ENCODE measurements around the gene GOLGA1. TPM values are rescaled to one million over a fixed set of nuclear protein-coding genes. Genes with fewer than 3 reads are reported as not detected.

The GOLGA1 gene
- total and polyA plus RNA-seq, 2 of the 13 experiments (the other 11 are each of a cell fraction or from before 2014, with no cell fraction given), result 12.7 to 15.9 TPM

DNA sequence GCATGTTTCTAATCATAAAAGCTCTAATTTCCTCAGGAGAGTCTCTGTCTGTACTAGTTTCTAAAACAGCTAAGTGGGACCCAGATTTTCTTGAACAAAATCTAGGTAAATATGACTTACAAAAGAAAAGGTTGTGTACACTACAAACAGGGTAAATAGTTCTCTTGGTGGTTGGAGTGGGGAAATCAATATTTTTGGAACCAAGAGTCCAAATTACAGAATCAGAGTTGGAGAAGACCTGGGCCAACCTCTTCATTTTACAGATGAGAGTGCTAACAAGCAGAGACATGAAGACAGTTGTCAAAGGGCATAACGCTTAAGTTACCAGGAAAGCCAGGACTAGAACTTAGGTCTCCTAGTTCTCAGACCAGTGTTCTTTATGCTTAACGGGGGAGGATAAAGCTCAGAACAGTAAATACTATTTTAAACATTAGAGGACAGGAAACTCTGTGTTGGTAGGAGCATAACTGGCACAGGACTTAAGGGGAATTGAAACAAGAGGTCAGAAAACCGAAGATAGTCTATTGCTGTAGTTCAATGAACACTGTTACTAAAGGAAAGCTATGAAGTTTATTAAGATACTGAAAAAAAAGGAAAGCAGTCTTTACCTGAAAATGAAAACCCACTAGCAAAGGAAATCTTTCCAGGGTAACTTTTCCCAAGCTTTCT is 9.3 kb upstream of the GOLGA1 start (continued):
- TF ChIP-seq MEF2D (CRISPR knock-in tag; IDR thresholded peaks at IDR 0.05) (0 out of 2 replicates have a peak, but pooled peaks have one; percentile 29), ZNF891 (CRISPR knock-in tag; IDR thresholded peaks at IDR 0.05) (no peak), ZNF333 (CRISPR knock-in tag; IDR thresholded peaks at IDR 0.05; ENCODE audit: borderline replicate concordance) (no peak), SKI (IDR thresholded peaks at IDR 0.05; ENCODE audit: partially characterized antibody) (no peak), RCOR2 (CRISPR knock-in tag; IDR thresholded peaks at IDR 0.05) (peak; percentile 56; the same call in 1 of the 2 replicates), ZNF879 (CRISPR knock-in tag; IDR thresholded peaks at IDR 0.05) (no peak), ZNF703 (CRISPR knock-in tag; IDR thresholded peaks at IDR 0.05; ENCODE audit: borderline replicate concordance) (no peak), ZNF256 (CRISPR knock-in tag; conservative IDR thresholded peaks at IDR 0.05) (no peak), RARA (CRISPR knock-in tag; IDR thresholded peaks at IDR 0.05) (peak; percentile 60), ZNF343 (CRISPR knock-in tag; IDR thresholded peaks at IDR 0.05) (no peak), NKX3-1 (CRISPR knock-in tag; IDR thresholded peaks at IDR 0.05) (0 out of 2 replicates have a peak, but pooled peaks have one; percentile 62), TBX2 (CRISPR knock-in tag; IDR thresholded peaks at IDR 0.05; ENCODE audit: borderline replicate concordance) (no peak), GTF3A (CRISPR knock-in tag; conservative IDR thresholded peaks at IDR 0.05) (no peak), ZNF225 (CRISPR knock-in tag; IDR thresholded peaks at IDR 0.05) (no peak), ZNF205 (CRISPR knock-in tag; IDR thresholded peaks at IDR 0.05) (peak; percentile 31; the same call in 1 of the 2 replicates), RXRB (CRISPR knock-in tag; IDR thresholded peaks at IDR 0.05; ENCODE audit: borderline replicate concordance) (peak; percentile 82), TBP (CRISPR knock-in tag; IDR thresholded peaks at IDR 0.05) (no peak)
- TF ChIP-seq, protein P1, sequence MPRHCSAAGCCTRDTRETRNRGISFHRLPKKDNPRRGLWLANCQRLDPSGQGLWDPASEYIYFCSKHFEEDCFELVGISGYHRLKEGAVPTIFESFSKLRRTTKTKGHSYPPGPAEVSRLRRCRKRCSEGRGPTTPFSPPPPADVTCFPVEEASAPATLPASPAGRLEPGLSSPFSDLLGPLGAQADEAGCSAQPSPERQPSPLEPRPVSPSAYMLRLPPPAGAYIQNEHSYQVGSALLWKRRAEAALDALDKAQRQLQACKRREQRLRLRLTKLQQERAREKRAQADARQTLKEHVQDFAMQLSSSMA (CRISPR knock-in tag; IDR thresholded peaks at IDR 0.05), result no peak
- TF ChIP-seq, protein P2, sequence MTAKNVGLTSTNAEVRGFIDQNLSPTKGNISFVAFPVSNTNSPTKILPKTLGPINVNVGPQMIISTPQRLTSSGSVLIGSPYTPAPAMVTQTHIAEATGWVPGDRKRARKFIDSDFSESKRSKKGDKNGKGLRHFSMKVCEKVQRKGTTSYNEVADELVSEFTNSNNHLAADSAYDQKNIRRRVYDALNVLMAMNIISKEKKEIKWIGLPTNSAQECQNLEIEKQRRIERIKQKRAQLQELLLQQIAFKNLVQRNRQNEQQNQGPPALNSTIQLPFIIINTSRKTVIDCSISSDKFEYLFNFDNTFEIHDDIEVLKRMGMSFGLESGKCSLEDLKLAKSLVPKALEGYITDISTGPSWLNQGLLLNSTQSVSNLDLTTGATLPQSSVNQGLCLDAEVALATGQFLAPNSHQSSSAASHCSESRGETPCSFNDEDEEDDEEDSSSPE (CRISPR knock-in tag; IDR thresholded peaks at IDR 0.05), result no peak
- TF ChIP-seq, protein P3, sequence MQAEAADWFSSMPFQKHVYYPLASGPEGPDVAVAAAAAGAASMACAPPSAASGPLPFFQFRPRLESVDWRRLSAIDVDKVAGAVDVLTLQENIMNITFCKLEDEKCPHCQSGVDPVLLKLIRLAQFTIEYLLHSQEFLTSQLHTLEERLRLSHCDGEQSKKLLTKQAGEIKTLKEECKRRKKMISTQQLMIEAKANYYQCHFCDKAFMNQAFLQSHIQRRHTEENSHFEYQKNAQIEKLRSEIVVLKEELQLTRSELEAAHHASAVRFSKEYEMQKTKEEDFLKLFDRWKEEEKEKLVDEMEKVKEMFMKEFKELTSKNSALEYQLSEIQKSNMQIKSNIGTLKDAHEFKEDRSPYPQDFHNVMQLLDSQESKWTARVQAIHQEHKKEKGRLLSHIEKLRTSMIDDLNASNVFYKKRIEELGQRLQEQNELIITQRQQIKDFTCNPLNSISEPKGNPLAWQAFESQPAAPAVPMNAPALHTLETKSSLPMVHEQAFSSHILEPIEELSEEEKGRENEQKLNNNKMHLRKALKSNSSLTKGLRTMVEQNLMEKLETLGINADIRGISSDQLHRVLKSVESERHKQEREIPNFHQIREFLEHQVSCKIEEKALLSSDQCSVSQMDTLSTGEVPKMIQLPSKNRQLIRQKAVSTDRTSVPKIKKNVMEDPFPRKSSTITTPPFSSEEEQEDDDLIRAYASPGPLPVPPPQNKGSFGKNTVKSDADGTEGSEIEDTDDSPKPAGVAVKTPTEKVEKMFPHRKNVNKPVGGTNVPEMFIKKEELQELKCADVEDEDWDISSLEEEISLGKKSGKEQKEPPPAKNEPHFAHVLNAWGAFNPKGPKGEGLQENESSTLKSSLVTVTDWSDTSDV (CRISPR knock-in tag; IDR thresholded peaks at IDR 0.05), result no peak
- TF ChIP-seq, protein P4, sequence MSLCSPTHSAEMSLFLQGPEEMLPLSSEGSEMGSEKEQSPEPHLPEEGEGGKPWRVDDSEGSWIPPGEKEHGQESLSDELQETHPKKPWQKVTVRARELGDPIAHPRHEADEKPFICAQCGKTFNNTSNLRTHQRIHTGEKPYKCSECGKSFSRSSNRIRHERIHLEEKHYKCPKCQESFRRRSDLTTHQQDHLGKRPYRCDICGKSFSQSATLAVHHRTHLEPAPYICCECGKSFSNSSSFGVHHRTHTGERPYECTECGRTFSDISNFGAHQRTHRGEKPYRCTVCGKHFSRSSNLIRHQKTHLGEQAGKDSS (CRISPR knock-in tag; IDR thresholded peaks at IDR 0.05; ENCODE audit: borderline replicate concordance, low read depth), result no peak
- TF ChIP-seq, protein P5, sequence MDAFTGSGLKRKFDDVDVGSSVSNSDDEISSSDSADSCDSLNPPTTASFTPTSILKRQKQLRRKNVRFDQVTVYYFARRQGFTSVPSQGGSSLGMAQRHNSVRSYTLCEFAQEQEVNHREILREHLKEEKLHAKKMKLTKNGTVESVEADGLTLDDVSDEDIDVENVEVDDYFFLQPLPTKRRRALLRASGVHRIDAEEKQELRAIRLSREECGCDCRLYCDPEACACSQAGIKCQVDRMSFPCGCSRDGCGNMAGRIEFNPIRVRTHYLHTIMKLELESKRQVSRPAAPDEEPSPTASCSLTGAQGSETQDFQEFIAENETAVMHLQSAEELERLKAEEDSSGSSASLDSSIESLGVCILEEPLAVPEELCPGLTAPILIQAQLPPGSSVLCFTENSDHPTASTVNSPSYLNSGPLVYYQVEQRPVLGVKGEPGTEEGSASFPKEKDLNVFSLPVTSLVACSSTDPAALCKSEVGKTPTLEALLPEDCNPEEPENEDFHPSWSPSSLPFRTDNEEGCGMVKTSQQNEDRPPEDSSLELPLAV (CRISPR knock-in tag; conservative IDR thresholded peaks at IDR 0.05; ENCODE audit: low read depth), result no peak

Data from HepG2 (cell line).